ENCODE measurements around the gene DNAH8.

The DNAH8 gene

GRCh38 chr6:39004801-39005200, 289.7 kb downstream of the DNAH8 start:
- TF ChIP-seq, protein P1, sequence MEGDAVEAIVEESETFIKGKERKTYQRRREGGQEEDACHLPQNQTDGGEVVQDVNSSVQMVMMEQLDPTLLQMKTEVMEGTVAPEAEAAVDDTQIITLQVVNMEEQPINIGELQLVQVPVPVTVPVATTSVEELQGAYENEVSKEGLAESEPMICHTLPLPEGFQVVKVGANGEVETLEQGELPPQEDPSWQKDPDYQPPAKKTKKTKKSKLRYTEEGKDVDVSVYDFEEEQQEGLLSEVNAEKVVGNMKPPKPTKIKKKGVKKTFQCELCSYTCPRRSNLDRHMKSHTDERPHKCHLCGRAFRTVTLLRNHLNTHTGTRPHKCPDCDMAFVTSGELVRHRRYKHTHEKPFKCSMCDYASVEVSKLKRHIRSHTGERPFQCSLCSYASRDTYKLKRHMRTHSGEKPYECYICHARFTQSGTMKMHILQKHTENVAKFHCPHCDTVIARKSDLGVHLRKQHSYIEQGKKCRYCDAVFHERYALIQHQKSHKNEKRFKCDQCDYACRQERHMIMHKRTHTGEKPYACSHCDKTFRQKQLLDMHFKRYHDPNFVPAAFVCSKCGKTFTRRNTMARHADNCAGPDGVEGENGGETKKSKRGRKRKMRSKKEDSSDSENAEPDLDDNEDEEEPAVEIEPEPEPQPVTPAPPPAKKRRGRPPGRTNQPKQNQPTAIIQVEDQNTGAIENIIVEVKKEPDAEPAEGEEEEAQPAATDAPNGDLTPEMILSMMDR (IDR thresholded peaks at IDR 0.05; ENCODE audit: low read length, missing control alignments), result no peak
- no peak for DNase-seq (ENCODE audit: low read depth)
- no peak overlapping the region for H3K4me3 ChIP-seq (replicated peaks; ENCODE audit: low read depth, low read length)

DNA sequence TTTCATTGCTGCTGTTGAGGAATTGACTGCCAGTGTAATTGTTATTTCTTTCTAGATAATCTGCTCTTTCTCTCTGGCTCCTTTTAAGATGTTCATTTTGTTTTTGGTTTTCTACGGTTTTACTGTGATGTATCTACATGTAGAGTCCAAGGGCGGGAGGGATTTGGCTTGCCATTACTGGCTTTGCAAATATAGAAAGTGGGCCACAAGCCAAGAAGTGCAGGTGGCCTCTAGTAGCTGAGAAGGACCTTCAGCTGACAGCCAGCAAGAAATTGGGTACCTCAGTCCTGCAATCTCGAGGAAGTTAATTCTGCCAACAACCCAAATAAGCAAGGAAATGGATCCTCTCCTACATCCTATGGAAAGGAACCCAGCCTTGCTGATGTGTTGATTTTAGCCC, 290.7 kb downstream of the DNAH8 start:
- TF ChIP-seq, protein P1 (IDR thresholded peaks at IDR 0.05; ENCODE audit: low read length, missing control alignments), result no peak
- no peak for DNase-seq (ENCODE audit: low read depth)
- H3K4me3 ChIP-seq (replicated peaks; ENCODE audit: low read depth, low read length), result no peak overlapping the region

DNA sequence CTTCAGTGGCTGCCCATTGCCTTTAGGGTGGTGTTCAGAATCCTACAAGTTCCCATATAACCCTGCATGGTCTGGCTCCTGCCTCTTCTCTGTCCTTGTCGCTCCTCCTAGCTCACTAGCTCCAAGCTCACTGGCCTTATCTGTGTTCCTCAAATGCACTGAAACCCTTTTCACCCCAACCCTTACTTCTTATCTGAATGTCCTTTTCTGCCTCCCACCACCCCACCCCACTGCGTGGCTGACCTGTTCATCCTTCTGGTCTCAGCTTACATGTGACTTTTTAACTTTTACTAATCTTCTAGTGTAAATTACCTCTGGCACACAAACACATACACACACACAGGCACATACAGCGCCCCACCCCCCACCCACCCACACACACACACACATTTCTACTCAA, 292.5 kb downstream of the DNAH8 start:
- no peak for DNase-seq (ENCODE audit: low read depth)
- no peak overlapping the region for H3K4me3 ChIP-seq (replicated peaks; ENCODE audit: low read depth, low read length)
- TF ChIP-seq, protein P1 (IDR thresholded peaks at IDR 0.05; ENCODE audit: low read length, missing control alignments), result no peak

DNA sequence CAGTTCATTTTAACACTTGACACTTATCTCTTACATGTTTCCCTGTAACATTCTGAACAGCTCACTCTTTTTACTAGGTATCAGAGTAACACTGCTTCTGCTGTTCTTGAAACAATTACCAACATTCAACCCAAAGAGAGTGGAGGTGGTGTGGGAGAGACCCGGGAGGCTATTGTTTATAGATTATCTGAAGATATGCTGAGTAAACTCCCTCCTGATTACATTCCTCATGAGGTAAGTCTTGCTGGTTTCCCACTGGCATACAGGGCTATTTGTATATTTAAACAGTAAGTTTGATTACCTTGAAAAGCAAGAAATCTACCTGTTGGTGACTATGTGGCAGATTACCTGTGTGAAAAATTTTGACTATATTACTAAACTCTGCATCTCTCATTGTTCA, 293.6 kb downstream of the DNAH8 start:
- TF ChIP-seq, protein P1 (IDR thresholded peaks at IDR 0.05; ENCODE audit: low read length, missing control alignments), result no peak
- no peak overlapping the region for H3K4me3 ChIP-seq (replicated peaks; ENCODE audit: low read depth, low read length)
- no peak for DNase-seq (ENCODE audit: low read depth)

DNA sequence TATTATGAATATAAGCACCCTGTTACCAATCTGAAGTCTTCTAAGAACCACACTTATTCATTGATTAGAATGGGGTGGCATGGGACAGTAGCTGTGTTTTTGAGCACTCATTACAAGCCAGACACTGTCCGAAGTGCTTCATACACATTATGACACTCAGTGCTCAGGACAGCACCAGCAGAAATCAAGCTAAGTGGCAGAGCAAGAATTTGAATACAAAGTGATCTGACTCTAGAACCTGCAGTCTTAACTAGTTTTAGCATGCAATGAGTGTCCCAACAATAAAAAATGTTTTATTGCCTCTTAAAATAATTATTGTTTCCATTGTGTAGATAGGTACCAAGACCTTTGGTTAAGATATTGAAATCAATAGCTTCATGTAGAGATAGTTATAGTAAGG, 294.4 kb downstream of the DNAH8 start:
- no peak for DNase-seq (ENCODE audit: low read depth)
- TF ChIP-seq, protein P1 (IDR thresholded peaks at IDR 0.05; ENCODE audit: low read length, missing control alignments), result no peak

GRCh38 chr6:39016839-39017546, 301.9 kb downstream of the DNAH8 start:
- TF ChIP-seq, protein P1 (IDR thresholded peaks at IDR 0.05; ENCODE audit: low read length, missing control alignments), result no peak
- DNase-seq (ENCODE audit: low read depth), result no peak
- H3K4me3 ChIP-seq (replicated peaks; ENCODE audit: low read depth, low read length), result no peak overlapping the region

More for the DNA sequence above, 294.4 kb downstream of the DNAH8 start:
- no peak overlapping the region for H3K4me3 ChIP-seq (replicated peaks; ENCODE audit: low read depth, low read length)

DNA sequence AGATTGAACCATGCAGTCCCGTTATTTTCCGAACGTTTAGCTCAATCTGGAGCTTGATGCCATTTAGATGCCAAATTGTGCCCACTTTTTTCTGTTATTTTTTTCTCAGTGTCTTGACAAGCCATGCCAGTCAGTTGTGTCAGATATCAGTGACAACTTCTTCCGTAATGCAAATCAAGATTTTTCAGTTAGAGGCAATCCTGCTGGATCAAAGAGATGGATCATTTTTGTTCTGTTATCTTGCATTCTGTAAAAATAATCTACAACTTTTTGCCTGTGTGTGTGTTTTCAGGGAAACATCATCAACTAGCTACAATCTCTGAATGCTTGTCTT, 302.4 kb downstream of the DNAH8 start:
- no peak overlapping the region for H3K4me3 ChIP-seq (replicated peaks; ENCODE audit: low read depth, low read length)
- no peak for DNase-seq (ENCODE audit: low read depth)
- TF ChIP-seq, protein P1 (IDR thresholded peaks at IDR 0.05; ENCODE audit: low read length, missing control alignments), result no peak
